CD4-positive, alpha-beta memory T cell (primary cell): Measurements from ENCODE around the gene MINAR1. TPM values are rescaled to one million over a fixed set of nuclear protein-coding genes. Genes with fewer than 3 reads are reported as not detected.

ENCODE experiments used
- CTCF ChIA-PET: fragments of 350-600 bp; sonication (Branson Sonifier 250); formaldehyde crosslinking; loops from one replicate; lab custom pipeline; 2021; ENCODE audit warnings: inconsistent platforms; ENCODE audit not compliant: partially characterized antibody; lab: Charles Lee
- POLR2A ChIA-PET: fragments of 350-600 bp; sonication (Branson Sonifier 250); formaldehyde crosslinking; loops from one replicate; lab custom pipeline; 2021; ENCODE audit not compliant: partially characterized antibody; lab: Charles Lee
- DNase-seq, 5 donors: peaks; one replicate each; pipeline versions ENCODE4 v3.0.0 to v3.0.0-alpha.2; 2020 to 2022; ENCODE audit warnings: mixed read lengths in 1 of 5
- H3K27ac ChIP-seq: one replicate; pipeline ENCODE4 v1.7.0; 2013; ENCODE audit warnings: low read depth, low read length
- H3K27me3 ChIP-seq: 2 replicates; pipeline ENCODE4 v1.7.0; 2013; ENCODE audit warnings: mild to moderate bottlenecking, low read length, moderate library complexity; ENCODE audit not compliant: insufficient read depth
- H3K36me3 ChIP-seq: 2 replicates; pipeline ENCODE4 v1.7.0; 2013; ENCODE audit warnings: mild to moderate bottlenecking, low read length, moderate library complexity; ENCODE audit not compliant: insufficient read depth
- H3K4me1 ChIP-seq: 2 replicates; pipeline ENCODE4 v1.7.0; 2013; ENCODE audit warnings: mild to moderate bottlenecking, low read length, moderate library complexity; ENCODE audit not compliant: insufficient read depth
- H3K4me3 ChIP-seq, 2 donors: one replicate each; pipeline ENCODE4 v1.7.0; 2013; ENCODE audit warnings: low read length in 2 of 2, mild to moderate bottlenecking in 1 of 2
- H3K9me3 ChIP-seq, 2 donors: one replicate each; pipeline ENCODE4 v1.7.0; 2013; ENCODE audit warnings: low read length in 2 of 2, control low read depth in 1 of 2; ENCODE audit not compliant: control insufficient read depth in 1 of 2
- H3K27ac Mint-ChIP-seq, 7 donors: one replicate each; pipeline ENCODE4 v1.8.0; 2020 to 2021; ENCODE audit warnings: mixed read lengths in 7 of 7, mild to moderate bottlenecking in 6 of 7, inconsistent platforms in 3 of 7, moderate library complexity in 3 of 7
- H3K27me3 Mint-ChIP-seq, 2 donors: one replicate each; pipeline ENCODE4 v1.8.0; 2020 to 2021; ENCODE audit warnings: mixed read lengths in 2 of 2
- H3K36me3 Mint-ChIP-seq, 2 donors: one replicate each; pipeline ENCODE4 v1.8.0; 2020 to 2021; ENCODE audit warnings: mixed read lengths in 2 of 2, inconsistent platforms in 1 of 2, mild to moderate bottlenecking in 1 of 2
- H3K4me1 Mint-ChIP-seq, 4 donors: one replicate each; pipeline ENCODE4 v1.8.0; 2020 to 2021; ENCODE audit warnings: mixed read lengths in 4 of 4, mild to moderate bottlenecking in 1 of 4
- H3K4me3 Mint-ChIP-seq, 8 donors: one replicate each; pipeline ENCODE4 v1.8.0; 2020 to 2021; ENCODE audit warnings: mixed read lengths in 8 of 8, mild to moderate bottlenecking in 7 of 8, moderate library complexity in 6 of 8, inconsistent platforms in 3 of 8
- H3K9me3 Mint-ChIP-seq, 8 donors: one replicate each; pipeline ENCODE4 v1.8.0; 2020 to 2021; ENCODE audit warnings: mixed read lengths in 8 of 8, mild to moderate bottlenecking in 5 of 8, inconsistent platforms in 3 of 8, moderate library complexity in 1 of 8
- intact Hi-C: fragments of 100-400 bp; cut with micrococcal nuclease; formaldehyde crosslinking; loops from one replicate; pipeline ENCODE4 v1.15.1; 2023
- polyA plus RNA-seq, 2 donors: library from polyadenylated mRNA; unstranded; fragments of 300-500 nt; fragmentation: Illumina TruSeq; gene quantifications; one replicate each; pipeline ENCODE4 v1.2.3, GENCODE V29; 2021
- total RNA-seq, 2 experiments: library from RNA; stranded (reverse); gene quantifications; one replicate each; pipeline ENCODE4 v1.2.3, GENCODE V29; 2021

Gene MINAR1
- total and polyA plus RNA-seq, 4 experiments from 2014 or later = 0.07 to 0.32 (median 0.30) TPM; not detected in 1

- Histone ChIP-seq H3K27ac (no peak overlapping the region), H3K4me1 (no peaks in the 10 kb centered on the region), H3K4me3 (no peak overlapping the region), H3K9me3 (no peaks in the 10 kb centered on the region), H3K36me3 (no peaks in the 10 kb centered on the region), H3K27me3 (no peaks in the 10 kb centered on the region)
- no peak overlapping the region for H3K27ac Mint-ChIP-seq
- peaks cover 0 to 4% of the 10 kb centered on the region in 2 donors for H3K36me3 Mint-ChIP-seq
- DNase-seq = no peak
- H3K27me3 Mint-ChIP-seq = peaks cover 4 to 7% of the 10 kb centered on the region in 2 donors
- intact Hi-C loops = no loop called here
- no peaks in the 10 kb centered on the region for H3K4me1 Mint-ChIP-seq
- CTCF ChIA-PET = no interaction called here
- peaks cover 0 to 2% (median 0%) of the 10 kb centered on the region in 8 donors for H3K9me3 Mint-ChIP-seq
- H3K4me3 Mint-ChIP-seq = no peak overlapping the region
- POLR2A ChIA-PET = no interaction called here
Measured at GRCh38 chr15:79454063-79454462, 21.9 kb downstream of the MINAR1 start.

- Mint-ChIP-seq H3K27ac (no peak overlapping the region), H3K36me3 (no peaks in the 10 kb centered on the region), H3K4me3 (no peak overlapping the region), H3K4me1 (no peaks in the 10 kb centered on the region), H3K9me3 (no peaks in the 10 kb centered on the region), H3K27me3 (no peaks in the 10 kb centered on the region)
- Histone ChIP-seq H3K27ac (no peak overlapping the region), H3K9me3 (no peaks in the 10 kb centered on the region), H3K4me1 (no peaks in the 10 kb centered on the region), H3K36me3 (no peaks in the 10 kb centered on the region), H3K4me3 (no peak overlapping the region), H3K27me3 (no peaks in the 10 kb centered on the region)
- intact Hi-C loops = no loop called here
- no peak for DNase-seq
- ChIA-PET CTCF (no interaction called here), POLR2A (no interaction called here)
Measured at GRCh38 chr15:79455361-79455760, 23.2 kb downstream of the MINAR1 start.

GRCh38 chr15:79455943-79456342 is 23.8 kb downstream of the MINAR1 start:
- H3K4me3 ChIP-seq = no peak overlapping the region
- H3K27ac Mint-ChIP-seq = no peak overlapping the region
- H3K9me3 Mint-ChIP-seq = no peaks in the 10 kb centered on the region
- no peak overlapping the region for H3K4me3 Mint-ChIP-seq
- no peak for DNase-seq
- POLR2A ChIA-PET = no interaction called here
- CTCF ChIA-PET = no interaction called here
- no peaks in the 10 kb centered on the region for H3K36me3 Mint-ChIP-seq
- no peaks in the 10 kb centered on the region for H3K4me1 Mint-ChIP-seq
- H3K9me3 ChIP-seq = no peaks in the 10 kb centered on the region
- intact Hi-C loops = no loop called here
- H3K36me3 ChIP-seq = no peaks in the 10 kb centered on the region
- H3K4me1 ChIP-seq = no peaks in the 10 kb centered on the region
- H3K27me3 ChIP-seq = no peaks in the 10 kb centered on the region
- peaks cover 0 to 2% of the 10 kb centered on the region in 2 donors for H3K27me3 Mint-ChIP-seq
- no peak overlapping the region for H3K27ac ChIP-seq

GRCh38 chr15:79458491-79458890 is 26.4 kb downstream of the MINAR1 start:
- Mint-ChIP-seq H3K4me1 (no peaks in the 10 kb centered on the region), H3K27me3 (peaks cover 0 to 2% of the 10 kb centered on the region in 2 donors), H3K9me3 (no peaks in the 10 kb centered on the region), H3K27ac (peak overlapping the region in 1 of 7 donors; percentile 33), H3K4me3 (no peak overlapping the region), H3K36me3 (no peaks in the 10 kb centered on the region)
- ChIA-PET CTCF (no interaction called here), POLR2A (no interaction called here)
- no peak for DNase-seq
- Histone ChIP-seq H3K9me3 (no peaks in the 10 kb centered on the region), H3K4me3 (no peak overlapping the region), H3K27ac (no peak overlapping the region), H3K27me3 (no peaks in the 10 kb centered on the region), H3K36me3 (no peaks in the 10 kb centered on the region), H3K4me1 (no peaks in the 10 kb centered on the region)
- intact Hi-C loops = no loop called here

GRCh38 chr15:79459666-79460065 is 27.5 kb downstream of the MINAR1 start:
- H3K9me3 Mint-ChIP-seq = no peaks in the 10 kb centered on the region
- H3K36me3 Mint-ChIP-seq = no peaks in the 10 kb centered on the region
- Histone ChIP-seq H3K4me1 (no peaks in the 10 kb centered on the region), H3K27me3 (no peaks in the 10 kb centered on the region), H3K36me3 (no peaks in the 10 kb centered on the region), H3K4me3 (no peak overlapping the region), H3K27ac (no peak overlapping the region), H3K9me3 (no peaks in the 10 kb centered on the region)
- no peak overlapping the region for H3K4me3 Mint-ChIP-seq
- H3K27ac Mint-ChIP-seq = no peak overlapping the region
- no peak for DNase-seq
- ChIA-PET POLR2A (no interaction called here), CTCF (no interaction called here)
- no peaks in the 10 kb centered on the region for H3K4me1 Mint-ChIP-seq
- intact Hi-C loops = no loop called here
- H3K27me3 Mint-ChIP-seq = peaks cover 0 to 2% of the 10 kb centered on the region in 2 donors

GRCh38 chr15:79463043-79463780 is 31.1 kb downstream of the MINAR1 start:
- H3K4me3 ChIP-seq = no peak overlapping the region
- Mint-ChIP-seq H3K9me3 (no peaks in the 10 kb centered on the region), H3K4me3 (no peak overlapping the region), H3K36me3 (peaks cover 0 to 4% of the 10 kb centered on the region in 2 donors), H3K27ac (no peak overlapping the region), H3K27me3 (peaks cover 0 to 2% of the 10 kb centered on the region in 2 donors), H3K4me1 (no peaks in the 10 kb centered on the region)
- no peaks in the 10 kb centered on the region for H3K9me3 ChIP-seq
- DNase-seq = no peak
- POLR2A ChIA-PET = no interaction called here
- H3K4me1 ChIP-seq = no peaks in the 10 kb centered on the region
- no peaks in the 10 kb centered on the region for H3K27me3 ChIP-seq
- no peak overlapping the region for H3K27ac ChIP-seq
- intact Hi-C loops = no loop called here
- CTCF ChIA-PET = no interaction called here
- H3K36me3 ChIP-seq = no peaks in the 10 kb centered on the region

GRCh38 chr15:79463781-79464270 is 31.7 kb downstream of the MINAR1 start:
- no peaks in the 10 kb centered on the region for H3K4me1 Mint-ChIP-seq
- peaks cover 0 to 10% of the 10 kb centered on the region in 2 donors for H3K36me3 Mint-ChIP-seq
- peaks cover 0 to 2% of the 10 kb centered on the region in 2 donors for H3K27me3 Mint-ChIP-seq
- H3K4me3 ChIP-seq = no peak overlapping the region
- no peaks in the 10 kb centered on the region for H3K36me3 ChIP-seq
- ChIA-PET POLR2A (no interaction called here), CTCF (no interaction called here)
- H3K4me1 ChIP-seq = no peaks in the 10 kb centered on the region
- DNase-seq = no peak
- H3K9me3 Mint-ChIP-seq = no peaks in the 10 kb centered on the region
- H3K27ac Mint-ChIP-seq = no peak overlapping the region
- no peaks in the 10 kb centered on the region for H3K9me3 ChIP-seq
- intact Hi-C loops = no loop called here
- H3K27me3 ChIP-seq = no peaks in the 10 kb centered on the region
- H3K27ac ChIP-seq = no peak overlapping the region
- no peak overlapping the region for H3K4me3 Mint-ChIP-seq
